ENCODE measurements around the gene MFRP. TPM values are rescaled to one million over a fixed set of nuclear protein-coding genes. Genes with fewer than 3 reads are reported as not detected.
A peak's percentile ranks its signal among the peaks of the same experiment; 100 is the strongest.

Gene MFRP
- total RNA-seq, 1 donor from 2014 or later: not detected

- Mint-ChIP-seq H3K36me3 (ENCODE audit: low read depth) (peaks cover 15% of the 10 kb centered on the region), H3K27me3 (peaks cover 46% of the 10 kb centered on the region), H3K9me3 (no peaks in the 10 kb centered on the region), H3K4me3 (no peak within 1 kb of the TSS), H3K27ac (no peak within 1 kb of the TSS), H3K4me1 (peaks cover 22% of the 10 kb centered on the region)
- intact Hi-C loops (cut with micrococcal nuclease): no loop called here
- no peak for DNase-seq
Measured at GRCh38 chr11:119340335-119341221, 5.9 kb downstream of the MFRP start, which contains the start of gene C1QTNF5. Gene C1QTNF5 (minus strand): TSS chr11:119340883. CDS start chr11:119340397, 486 bp downstream.

GRCh38 chr11:119339589-119340334 lies 6.7 kb downstream of the MFRP start:
- Mint-ChIP-seq H3K4me1 (peaks cover 24% of the 10 kb centered on the region), H3K4me3 (peak overlapping the region; percentile 65), H3K36me3 (ENCODE audit: low read depth) (peaks cover 15% of the 10 kb centered on the region), H3K27ac (no peak overlapping the region), H3K27me3 (peaks cover 41% of the 10 kb centered on the region), H3K9me3 (no peaks in the 10 kb centered on the region)
- peak; percentile 87 for DNase-seq
- intact Hi-C loops (cut with micrococcal nuclease): loop anchor here (5.0 kb wide), 1 partner anchor 427 kb away; no protein-coding TSS in a partner anchor

- intact Hi-C loops (cut with micrococcal nuclease): loop anchor here (1.0 to 5.0 kb wide), 3 partner anchors 18 to 427 kb away; partner anchors contain the start of gene CBL
- Mint-ChIP-seq H3K4me1 (peaks cover 26% of the 10 kb centered on the region), H3K36me3 (ENCODE audit: low read depth) (peaks cover 17% of the 10 kb centered on the region), H3K27ac (no peak overlapping the region), H3K27me3 (peaks cover 40% of the 10 kb centered on the region), H3K9me3 (no peaks in the 10 kb centered on the region), H3K4me3 (peak overlapping the region; percentile 65)
- no peak for DNase-seq
Measured at GRCh38 chr11:119338965-119339588, 7.4 kb downstream of the MFRP start.

- Mint-ChIP-seq H3K4me3 (peak overlapping the region; percentile 41), H3K27me3 (peaks cover 37% of the 10 kb centered on the region), H3K4me1 (peaks cover 31% of the 10 kb centered on the region), H3K27ac (no peak overlapping the region), H3K9me3 (no peaks in the 10 kb centered on the region), H3K36me3 (ENCODE audit: low read depth) (peaks cover 17% of the 10 kb centered on the region)
- DNase-seq: peak; percentile 92
- intact Hi-C loops (cut with micrococcal nuclease): loop anchor here (1.0 to 5.0 kb wide), 3 partner anchors 17 to 426 kb away; partner anchors contain the start of gene CBL
Measured at GRCh38 chr11:119338318-119338890, 8.1 kb downstream of the MFRP start.

- Mint-ChIP-seq H3K36me3 (ENCODE audit: low read depth) (peaks cover 17% of the 10 kb centered on the region), H3K4me3 (no peak overlapping the region), H3K27ac (no peak overlapping the region), H3K9me3 (no peaks in the 10 kb centered on the region), H3K27me3 (peaks cover 30% of the 10 kb centered on the region), H3K4me1 (peaks cover 34% of the 10 kb centered on the region)
- no peak for DNase-seq
- intact Hi-C loops (cut with micrococcal nuclease): loop anchor here (1.0 to 5.0 kb wide), 3 partner anchors 16 to 425 kb away; partner anchors contain the start of gene CBL
Measured at GRCh38 chr11:119337581-119338317, 8.8 kb downstream of the MFRP start.

GRCh38 chr11:119336744-119337469 lies 9.6 kb downstream of the MFRP start:
- no peak for DNase-seq
- Mint-ChIP-seq H3K36me3 (ENCODE audit: low read depth) (peaks cover 17% of the 10 kb centered on the region), H3K4me1 (peaks cover 35% of the 10 kb centered on the region), H3K27me3 (peaks cover 24% of the 10 kb centered on the region), H3K4me3 (peak overlapping the region; percentile 74), H3K9me3 (no peaks in the 10 kb centered on the region), H3K27ac (no peak overlapping the region)
- intact Hi-C loops (cut with micrococcal nuclease): loop anchor here (5.0 kb wide), 1 partner anchor 425 kb away; no protein-coding TSS in a partner anchor

GRCh38 chr11:119335655-119336543 lies 10.6 kb downstream of the MFRP start:
- Mint-ChIP-seq H3K27me3 (peaks cover 17% of the 10 kb centered on the region), H3K9me3 (no peaks in the 10 kb centered on the region), H3K27ac (peak overlapping the region; percentile 62), H3K36me3 (ENCODE audit: low read depth) (peaks cover 17% of the 10 kb centered on the region), H3K4me1 (peaks cover 35% of the 10 kb centered on the region), H3K4me3 (peak overlapping the region; percentile 95)
- no peak for DNase-seq
- intact Hi-C loops (cut with micrococcal nuclease): loop anchor here (5.0 kb wide), 1 partner anchor 424 kb away; no protein-coding TSS in a partner anchor

- H3K9me3 Mint-ChIP-seq: no peaks in the 10 kb centered on the region
- DNase-seq: no peak
- peaks cover 35% of the 10 kb centered on the region for H3K4me1 Mint-ChIP-seq
- peak overlapping the region; percentile 95 for H3K4me3 Mint-ChIP-seq
- H3K27me3 Mint-ChIP-seq: peaks cover 21% of the 10 kb centered on the region
- peaks cover 17% of the 10 kb centered on the region for H3K36me3 Mint-ChIP-seq (ENCODE audit: low read depth)
- intact Hi-C loops (cut with micrococcal nuclease): loop anchor here (5.0 kb wide), 1 partner anchor 423 kb away; no protein-coding TSS in a partner anchor
- peak overlapping the region; percentile 99 for H3K27ac Mint-ChIP-seq
Measured at GRCh38 chr11:119335091-119335654, 11.3 kb downstream of the MFRP start.

GRCh38 chr11:119334174-119334930 lies 12.2 kb downstream of the MFRP start, which contains the start of gene RNF26:
Gene RNF26 (plus strand): TSS chr11:119334527. CDS start chr11:119335123, 596 bp downstream.
- H3K9me3 Mint-ChIP-seq: no peaks in the 10 kb centered on the region
- intact Hi-C loops (cut with micrococcal nuclease): loop anchor here (1.0 kb wide), 2 partner anchors 11 to 128 kb away; partner anchors contain the start of gene CBL
- peaks cover 17% of the 10 kb centered on the region for H3K36me3 Mint-ChIP-seq (ENCODE audit: low read depth)
- peak within 1 kb of the TSS; percentile 95 for H3K4me3 Mint-ChIP-seq
- H3K27ac Mint-ChIP-seq: peak within 1 kb of the TSS; percentile 99
- H3K27me3 Mint-ChIP-seq: peaks cover 23% of the 10 kb centered on the region
- DNase-seq: peak; percentile 99
- H3K4me1 Mint-ChIP-seq: peaks cover 34% of the 10 kb centered on the region

GRCh38 chr11:119332111-119332765 lies 14.3 kb downstream of the MFRP start:
- peak overlapping the region; percentile 51 for H3K27ac Mint-ChIP-seq
- DNase-seq: no peak
- intact Hi-C loops (cut with micrococcal nuclease): no loop called here

More at GRCh38 chr11:119332111-119332765, 14.3 kb downstream of the MFRP start:
- Mint-ChIP-seq H3K4me3 (peak overlapping the region; percentile 95), H3K27me3 (peaks cover 17% of the 10 kb centered on the region), H3K36me3 (ENCODE audit: low read depth) (peaks cover 12% of the 10 kb centered on the region), H3K9me3 (no peaks in the 10 kb centered on the region), H3K4me1 (peaks cover 25% of the 10 kb centered on the region)

All from activated CD4-positive, alpha-beta T cell treated with anti-CD3 and anti-CD28 coated beads, Interleukin-2, amount 10 ng/mL, durations not matched to agents 24 days and 14 days (primary cell).